Measurements from ENCODE around the gene TLR2. TPM values are rescaled to one million over a fixed set of nuclear protein-coding genes. Genes with fewer than 3 reads are reported as not detected.

The TLR2 gene
- total and polyA plus RNA-seq, 2 donors (not counting 3 experiments of a cell fraction or from before 2014, with no cell fraction given), result 0.29 to 1.4 TPM

GRCh38 chr4:153661215-153661822, 22.8 kb upstream of the TLR2 start:
- intact Hi-C loops (cut with micrococcal nuclease) (loop anchor here (2.0 kb wide), 1 partner anchor 15 kb away; no protein-coding TSS in a partner anchor), dilution Hi-C loops (cut with MboI; ENCODE audit: extremely low pct_ligation_motif_present, low sequenced_read_pairs) (no loop called here)
- H3K27me3 ChIP-seq (ENCODE audit: control insufficient read depth in 2 of 2, insufficient read depth in 2 of 2, low read length in 2 of 2), result peaks cover 0 to 3% of the 10 kb centered on the region in 2 experiments
- no peak overlapping the region for H3K4me2 ChIP-seq (ENCODE audit: insufficient read depth, low read length)
- no peak overlapping the region for H3K27ac ChIP-seq (ENCODE audit: insufficient read depth, low read depth, low read length)
- ChIA-PET POLR2A (no interaction called here), CTCF (no interaction called here)
- H3K79me2 ChIP-seq (ENCODE audit: control insufficient read depth, insufficient read depth, low read length), result no peaks in the 10 kb centered on the region
- no peaks in the 10 kb centered on the region for H3K9me3 ChIP-seq (replicated peaks; ENCODE audit: control insufficient read depth, insufficient read depth, low read length)
- no peaks in the 10 kb centered on the region for H3K36me3 ChIP-seq (ENCODE audit: control insufficient read depth in 2 of 2, extremely low read depth in 1 of 2, insufficient read depth in 2 of 2, low read length in 2 of 2)
- DNase-seq (ENCODE audit: low read depth, low spot score), result peak; percentile 32
- TF ChIP-seq JUN (IDR thresholded peaks at IDR 0.05; ENCODE audit: borderline replicate concordance, insufficient read depth, insufficient read length, low read depth) (peak; percentile 14), GATA2 (IDR thresholded peaks at IDR 0.05; ENCODE audit: insufficient read depth, insufficient read length, low read depth, low read length) (no peak)
- no TSS peak for BruUV-seq (replicated peaks)
- H2AFZ ChIP-seq (ENCODE audit: low read depth, low read length), result no peak overlapping the region
- peak; percentile 79 for FAIRE-seq
- no peaks in the 10 kb centered on the region for H4K20me1 ChIP-seq (replicated peaks; ENCODE audit: control insufficient read depth, extremely low read depth, insufficient read depth, low read length)
- no peaks in the 10 kb centered on the region for H3K9me1 ChIP-seq (replicated peaks; ENCODE audit: control insufficient read depth, extremely low read depth, insufficient read depth, low read length)
- H3K4me3 ChIP-seq (replicated peaks in 1 of 3; ENCODE audit: insufficient read depth in 1 of 3, low read depth in 1 of 3, low read length in 3 of 3), result no peak overlapping the region
- no peaks in the 10 kb centered on the region for H3K4me1 ChIP-seq (ENCODE audit: control insufficient read depth, extremely low read depth, insufficient read depth, low read length)
- H3K9ac ChIP-seq (replicated peaks; ENCODE audit: extremely low read depth, insufficient read depth, low read length), result no peak overlapping the region

- Histone ChIP-seq H3K4me1 (ENCODE audit: control insufficient read depth, extremely low read depth, insufficient read depth, low read length) (no peaks in the 10 kb centered on the region), H3K9me3 (replicated peaks; ENCODE audit: control insufficient read depth, insufficient read depth, low read length) (no peaks in the 10 kb centered on the region), H3K9me1 (replicated peaks; ENCODE audit: control insufficient read depth, extremely low read depth, insufficient read depth, low read length) (no peaks in the 10 kb centered on the region), H3K36me3 (ENCODE audit: control insufficient read depth in 2 of 2, extremely low read depth in 1 of 2, insufficient read depth in 2 of 2, low read length in 2 of 2) (no peaks in the 10 kb centered on the region), H3K27me3 (ENCODE audit: control insufficient read depth in 2 of 2, insufficient read depth in 2 of 2, low read length in 2 of 2) (peaks cover 0 to 3% of the 10 kb centered on the region in 2 experiments), H3K4me3 (replicated peaks in 1 of 3; ENCODE audit: insufficient read depth in 1 of 3, low read depth in 1 of 3, low read length in 3 of 3) (no peak overlapping the region), H3K27ac (ENCODE audit: insufficient read depth, low read depth, low read length) (no peak overlapping the region), H3K79me2 (ENCODE audit: control insufficient read depth, insufficient read depth, low read length) (no peaks in the 10 kb centered on the region), H4K20me1 (replicated peaks; ENCODE audit: control insufficient read depth, extremely low read depth, insufficient read depth, low read length) (no peaks in the 10 kb centered on the region), H3K4me2 (ENCODE audit: insufficient read depth, low read length) (no peak overlapping the region), H2AFZ (ENCODE audit: low read depth, low read length) (no peak overlapping the region), H3K9ac (replicated peaks; ENCODE audit: extremely low read depth, insufficient read depth, low read length) (no peak overlapping the region)
- no peak for DNase-seq (ENCODE audit: low read depth, low spot score)
- TF ChIP-seq FOS (IDR thresholded peaks at IDR 0.05; ENCODE audit: borderline replicate concordance, insufficient read depth, low read length) (no peak), MYC (IDR thresholded peaks at IDR 0.05; ENCODE audit: low read depth, low read length) (no peak), EZH2 (IDR thresholded peaks at IDR 0.05; ENCODE audit: borderline replicate concordance, low read depth, low read length, severe bottlenecking) (no peak)
- dilution Hi-C loops (cut with MboI; ENCODE audit: extremely low pct_ligation_motif_present, low sequenced_read_pairs) (no loop called here), intact Hi-C loops (cut with micrococcal nuclease) (loop anchor here (2.0 kb wide), 1 partner anchor 15 kb away; no protein-coding TSS in a partner anchor)
- no peak for FAIRE-seq
- ChIA-PET CTCF (no interaction called here), POLR2A (no interaction called here)
- BruUV-seq (replicated peaks), result no TSS peak
Measured at GRCh38 chr4:153661908-153662307, 22.2 kb upstream of the TLR2 start.
